NT2/D1 (cell line): Measurements from ENCODE around the gene CAPN12.

Experiments
- SUZ12 ChIP-seq: IDR thresholded peaks from 2 replicates; pipeline ENCODE4 v1.6.1; 2011; ENCODE audit not compliant: insufficient read length, insufficient read depth; ENCODE audit errors: extremely low read depth
- YY1 ChIP-seq: IDR thresholded peaks from 2 replicates; pipeline ENCODE4 v1.6.1; 2011; ENCODE audit not compliant: insufficient read length, insufficient read depth
- ZNF274 ChIP-seq: IDR thresholded peaks from 2 replicates; pipeline ENCODE4 v1.6.1; 2011; ENCODE audit warnings: mild to moderate bottlenecking, low read depth, low read length

GRCh38 chr19:38717051-38717450, 27.2 kb downstream of the CAPN12 start:
- TF ChIP-seq YY1 (no peak), ZNF274 (no peak), SUZ12 (no peak)
